Heart right ventricle (tissue), 16 donors: Measurements from ENCODE around the gene XPO4. TPM values are rescaled to one million over a fixed set of nuclear protein-coding genes. Genes with fewer than 3 reads are reported as not detected.

Experiments used
- ATAC-seq, 8 donors: fragments of 200-7000 bp; cut with Tn5 transposase; one replicate each; pipeline ENCODE4 v1.9.1; 2020; ENCODE audit warnings: mild to moderate bottlenecking in 8 of 8, moderate library complexity in 8 of 8, moderate number of reproducible peaks in 1 of 8
- DNase-seq, 2 donors: peaks; one replicate each; pipeline ENCODE4 v3.0.0-alpha.2; 2020
- H3K27ac ChIP-seq, 10 donors: fragments of 200-600 bp; sonication (generic) in 2 of 10; one replicate each; pipeline versions ENCODE4 v1.5.0 to v1.8.0; 2020 to 2022; ENCODE audit warnings: mild to moderate bottlenecking in 3 of 10
- H3K27me3 ChIP-seq, 7 donors: fragments of 200-600 bp; one replicate each; pipeline ENCODE4 v1.8.0; 2021 to 2022; ENCODE audit warnings: mild to moderate bottlenecking in 2 of 7
- H3K36me3 ChIP-seq, 9 donors: fragments of 200-600 bp; sonication (generic) in 1 of 9; one replicate each; pipeline versions ENCODE4 v1.5.0 to v1.8.0; 2020 to 2022; ENCODE audit warnings: mild to moderate bottlenecking in 2 of 9
- H3K4me1 ChIP-seq, 9 donors: fragments of 200-600 bp; sonication (generic) in 1 of 9; one replicate each; pipeline versions ENCODE4 v1.5.0 to v1.8.0; 2020 to 2022; ENCODE audit warnings: mild to moderate bottlenecking in 4 of 9
- H3K4me3 ChIP-seq, 10 donors: fragments of 200-600 bp; sonication (generic) in 2 of 10; one replicate each; pipeline versions ENCODE4 v1.5.0 to v1.8.0; 2020 to 2022; ENCODE audit warnings: mild to moderate bottlenecking in 7 of 10, moderate library complexity in 2 of 10
- H3K9me3 ChIP-seq, 11 donors: fragments of 200-600 bp in 10 of 11; sonication (generic) in 2 of 11; one replicate each; pipeline versions ENCODE4 v1.5.0 to v1.8.0; 2013 to 2022; ENCODE audit warnings: mild to moderate bottlenecking in 2 of 11, control low read depth in 1 of 11, moderate library complexity in 1 of 11
- CTCF ChIP-seq, 9 donors: fragments of 200-600 bp; sonication (generic) in 2 of 9; IDR thresholded peaks; one replicate each; pipeline versions ENCODE4 v1.5.0 to v1.8.0; 2021 to 2022; ENCODE audit warnings: antibody characterized with exemption in 9 of 9, mild to moderate bottlenecking in 5 of 9, moderate library complexity in 1 of 9
- WGBS, 2 donors: extraction: QIAGEN DNeasy Blood & Tissue Kit; methylation state at CpG; one replicate each; pipeline ENCODE4 v1.1.7; 2013; ENCODE audit warnings: inconsistent platforms in 1 of 2; 5-methylcytosine and 5-hydroxymethylcytosine counted together
- intact Hi-C, 10 donors: fragments of 100-400 bp; cut with DNase I; formaldehyde crosslinking; loops; one replicate each; pipeline versions ENCODE4 v1.11.1 to v1.14.2; 2022
- polyA plus RNA-seq, 2 donors: library from polyadenylated mRNA; stranded (reverse); fragments of 200-250 nt; gene quantifications; one replicate each; pipeline ENCODE4 v1.2.3, GENCODE V29; 2013
- total RNA-seq, 10 donors: library from RNA; stranded (reverse); fragmentation: NEBNext Ultra II Directional in 3 of 10; extraction: Animal tissue kit (Norgen Biotek cat#: 25700) in 3 of 10; gene quantifications; one replicate each; pipeline versions ENCODE4 v1.2.1 to v1.2.4, GENCODE V29; 2021 to 2023
- donor health status: Arrhythmogenic right ventricular cardiomyopathy.
- donor health status: ischemic (EF 13 %, LVEDD 7.1; RV severe dilation, severe dysfunction).
- donor health status: healthy with polysubstance abuse.
- donor health status: DM: no; HTN: yes; CAD: no.
- donor health status: DM: no; HTN: no; CAD: no.
- donor health status: ischemic (EF 25% LVEDD 6.9; RV normal size, moderate dysfunction).
- donor health status: ischemic (EF 25% LVEDD 5.7; RV mildly dilated, moderate dysfunction).
- donor health status: healthy.
- donor health status: DM: yes; HTN: yes; CAD: no.
- donor health status: Ischemic cardiomyopathy.
- donor health status: ischemic (EF 35%, LVEDD 5.7; RV mildly dilated, moderate dysfunction).
- donor health status: nonischemic (EF 11% LVEDD 7.7; RV severe dilation, severe dysfunction).
- donor health status: DM: yes; HTN: yes; CAD: no.
- donor health status: PGD.
- donor health status: ischemic (EF 29% LVEDD 5.4; RV normal size, mild dysfunction).
- donor health status: nonischemic (EF 23%, LVEDD 6.1; RV moderate dilation, normal function).

XPO4 gene
- total and polyA plus RNA-seq, 12 donors, result 3.5 to 68.1 (median 37.1) TPM

DNA sequence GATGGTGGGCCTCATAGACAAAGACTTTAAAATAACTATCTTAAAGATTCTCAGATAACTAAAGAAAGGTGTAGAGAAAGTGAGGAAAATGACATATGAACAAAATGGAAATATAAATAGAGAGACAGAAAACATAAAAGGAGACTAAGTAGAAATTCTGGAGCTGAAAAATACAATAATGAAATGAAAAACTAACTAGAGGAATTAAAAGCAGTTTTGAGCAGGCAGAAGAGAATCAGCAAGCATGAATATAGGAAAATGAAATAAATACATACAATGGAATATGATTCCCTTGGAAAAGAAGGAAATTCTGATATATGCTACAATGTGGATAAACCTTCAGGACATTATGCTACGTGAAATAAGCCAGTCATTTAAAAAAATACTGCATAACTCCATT lies 132.7 kb downstream of the XPO4 start:
- peaks cover 0 to 42% (median 14%) of the 10 kb centered on the region in 11 donors for H3K9me3 ChIP-seq
- H3K27me3 ChIP-seq, result no peaks in the 10 kb centered on the region
- intact Hi-C loops, result loop anchor here in 4 of 10 donors (5.0 to 10.0 kb wide), 3 partner anchors 52 to 58 kb away; no protein-coding TSS in a partner anchor
- no peak overlapping the region for H3K4me3 ChIP-seq
- H3K27ac ChIP-seq, result no peak overlapping the region
- H3K4me1 ChIP-seq, result peaks cover 0 to 15% (median 9%) of the 10 kb centered on the region in 9 donors
- peaks cover 0 to 19% (median 0%) of the 10 kb centered on the region in 9 donors for H3K36me3 ChIP-seq
- DNase-seq (no peak), ATAC-seq (no peak)
- WGBS, 2 donors, result 97 to 100% methylated on average over 1 of the region's 1 CpG
- TF ChIP-seq CTCF (IDR thresholded peaks at IDR 0.05), result no peak

DNA sequence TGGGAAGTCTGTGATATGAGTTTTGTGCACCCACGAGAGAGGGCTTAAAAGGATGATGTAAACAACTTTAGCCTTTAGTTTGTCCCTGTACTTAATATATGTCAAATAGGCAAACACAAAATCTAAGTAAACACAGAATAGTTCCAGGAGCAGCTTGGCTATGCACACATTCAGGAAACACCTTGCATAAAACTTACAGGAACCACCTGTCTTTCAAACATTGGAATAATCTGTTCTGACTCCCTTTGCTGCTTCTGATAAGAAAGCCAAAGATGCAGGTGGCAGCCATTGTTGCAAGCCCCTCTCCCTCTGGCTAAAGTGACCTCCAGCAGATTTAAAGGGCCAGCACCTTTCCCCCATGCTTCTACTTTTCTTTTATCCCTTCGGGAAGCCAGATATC lies 133.5 kb downstream of the XPO4 start:
- Histone ChIP-seq H3K27me3 (no peaks in the 10 kb centered on the region), H3K27ac (no peak overlapping the region), H3K4me3 (no peak overlapping the region), H3K9me3 (peaks cover 0 to 42% (median 14%) of the 10 kb centered on the region in 11 donors), H3K4me1 (peaks cover 0 to 12% (median 9%) of the 10 kb centered on the region in 9 donors), H3K36me3 (peaks cover 0 to 19% (median 0%) of the 10 kb centered on the region in 9 donors)
- no peak for TF ChIP-seq CTCF (IDR thresholded peaks at IDR 0.05)
- intact Hi-C loops, result no loop called here
- DNase-seq (no peak), ATAC-seq (no peak)
- WGBS, 2 donors, result 73% methylated on average over 2 of the region's 2 CpGs

GRCh38 chr13:20767309-20767943 lies 135.1 kb downstream of the XPO4 start:
- Histone ChIP-seq H3K4me3 (no peak overlapping the region), H3K9me3 (peaks cover 0 to 42% (median 14%) of the 10 kb centered on the region in 11 donors), H3K36me3 (peaks cover 0 to 19% (median 0%) of the 10 kb centered on the region in 9 donors), H3K27ac (no peak overlapping the region), H3K4me1 (peaks cover 0 to 3% (median 3%) of the 10 kb centered on the region in 9 donors), H3K27me3 (no peaks in the 10 kb centered on the region)
- DNase-seq, result no peak
- intact Hi-C loops, result no loop called here
- 93 to 96% methylated on average over 2 of the region's 2 CpGs for WGBS, 2 donors
- TF ChIP-seq CTCF (IDR thresholded peaks at IDR 0.05), result no peak
- ATAC-seq, result no peak

DNA sequence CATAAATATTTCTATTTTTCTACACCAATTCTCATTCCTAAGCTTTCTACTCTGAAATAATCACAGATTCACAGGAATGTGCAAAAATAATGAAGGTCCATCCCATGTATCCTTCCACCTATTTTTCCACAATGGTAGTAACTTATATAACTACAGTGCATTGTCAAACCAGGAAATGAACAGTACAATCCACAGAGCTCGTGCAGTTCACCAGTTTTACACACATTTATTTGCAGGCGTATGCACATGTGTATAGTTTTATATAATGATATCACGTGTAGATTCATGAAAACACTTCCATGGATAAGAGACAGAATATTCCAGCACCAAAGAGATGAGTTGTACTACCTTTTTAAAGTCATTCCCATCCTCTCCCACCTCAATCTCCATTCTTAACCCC lies 141.7 kb downstream of the XPO4 start:
- H3K27me3 ChIP-seq, result no peaks in the 10 kb centered on the region
- H3K36me3 ChIP-seq, result peaks cover 0 to 16% (median 9%) of the 10 kb centered on the region in 9 donors
- H3K9me3 ChIP-seq, result peaks cover 0 to 19% (median 0%) of the 10 kb centered on the region in 11 donors
- no peak for TF ChIP-seq CTCF (IDR thresholded peaks at IDR 0.05)
- H3K4me3 ChIP-seq, result no peak overlapping the region
- WGBS, 2 donors, result 83 to 88% methylated on average over 3 of the region's 3 CpGs
- intact Hi-C loops, result no loop called here
- H3K4me1 ChIP-seq, result no peaks in the 10 kb centered on the region
- no peak overlapping the region for H3K27ac ChIP-seq
- no peak for ATAC-seq
- DNase-seq, result no peak
